Stimulated activated CD8-positive, alpha-beta memory T cell treated with anti-CD3 and anti-CD28 coated beads, Interleukin-2, amount 100 ng/mL, for 48 hours (primary cell): Measurements from ENCODE around the gene SPDYE2.
"Not testable (repeated sequence)": the region's sequence is repeated elsewhere in the genome, so short reads cannot be mapped to it uniquely, and the experiment has no call there.

ENCODE experiments used
- DNase-seq, 2 donors: peaks; one replicate each; pipeline ENCODE4 v3.0.0-alpha.2; 2020; ENCODE audit warnings: low read depth in 2 of 2

SPDYE2 gene

GRCh38 chr7:102599699-102600098 lies 48.7 kb downstream of the SPDYE2 start:
- not testable (repeated sequence) for DNase-seq

- not testable (repeated sequence) for DNase-seq
Observed at GRCh38 chr7:102602317-102602716, 51.3 kb downstream of the SPDYE2 start.

- not testable (repeated sequence) for DNase-seq
Observed at GRCh38 chr7:102604431-102605145, 53.6 kb downstream of the SPDYE2 start.

- DNase-seq = not testable (repeated sequence)
Observed at GRCh38 chr7:102606848-102607247, 55.8 kb downstream of the SPDYE2 start.

DNA sequence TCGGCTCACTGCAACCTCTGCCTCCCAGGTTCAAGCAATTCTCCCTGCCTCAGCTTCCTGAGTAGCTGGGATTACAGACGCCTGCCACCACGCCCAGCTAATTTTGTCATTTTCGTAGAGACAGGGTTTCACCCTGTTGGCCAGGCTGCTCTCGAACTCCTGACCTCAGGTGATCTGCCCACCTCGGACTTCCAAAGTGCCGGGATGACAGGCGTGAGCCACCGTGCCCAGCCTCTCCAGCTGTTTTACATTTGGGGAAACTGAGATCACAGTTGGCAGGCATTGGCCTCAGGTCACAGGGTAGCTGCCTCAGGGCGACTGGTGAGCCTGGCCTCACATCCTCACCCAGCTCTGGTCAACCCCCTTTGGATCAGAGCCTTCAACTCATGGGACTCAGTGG lies 58.7 kb downstream of the SPDYE2 start:
- DNase-seq = not testable (repeated sequence)

DNA sequence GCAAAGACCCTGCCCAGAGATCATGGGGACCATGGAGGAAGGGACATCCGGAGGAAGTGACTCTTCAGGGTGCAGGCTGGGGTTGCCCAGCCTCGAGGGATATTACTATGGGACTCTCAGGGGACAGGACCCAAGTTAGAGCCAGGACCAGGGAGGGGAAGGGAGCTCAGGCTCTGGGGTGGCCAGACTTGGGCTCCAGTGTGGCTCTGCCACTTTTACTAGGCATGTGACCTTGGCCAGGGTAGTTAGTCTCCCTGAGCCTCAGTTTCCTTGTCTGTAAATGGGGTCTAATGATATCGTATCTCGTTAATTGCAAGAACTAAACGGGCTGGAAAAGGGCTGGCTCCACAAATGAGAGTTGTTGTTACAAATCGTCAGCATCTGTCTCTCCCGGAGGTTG lies 59.4 kb downstream of the SPDYE2 start:
- not testable (repeated sequence) for DNase-seq

GRCh38 chr7:102611013-102611674 lies 60.1 kb downstream of the SPDYE2 start:
- not testable (repeated sequence) for DNase-seq

- DNase-seq = not testable (repeated sequence)
Observed at GRCh38 chr7:102611675-102612325, 60.8 kb downstream of the SPDYE2 start.
